GM13976 (cell line): ENCODE measurements around the gene OOEP.
"Not testable (repeated sequence)": the region's sequence is repeated elsewhere in the genome, so short reads cannot be mapped to it uniquely, and the experiment has no call there.

Experiments used
- DNase-seq: peaks from one replicate; pipeline ENCODE4 v3.0.0; 2012; ENCODE audit warnings: low spot score
- in situ Hi-C: fragments of 300-500 bp; cut with MboI; formaldehyde crosslinking; loops from one replicate; pipeline ENCODE4 v1.12.0; 2022; ENCODE audit warnings: low sequenced_read_pairs, mixed read lengths, inconsistent platforms; ENCODE audit not compliant: unreplicated experiment
- TF ChIP-seq, protein P1 (sequence below): IDR thresholded peaks from 2 replicates; pipeline ENCODE4 v1.5.1; 2012; ENCODE audit warnings: borderline replicate concordance, mild to moderate bottlenecking; ENCODE audit not compliant: insufficient read depth; ENCODE audit errors: extremely low read depth, missing control alignments, control extremely low read depth

OOEP gene

DNA sequence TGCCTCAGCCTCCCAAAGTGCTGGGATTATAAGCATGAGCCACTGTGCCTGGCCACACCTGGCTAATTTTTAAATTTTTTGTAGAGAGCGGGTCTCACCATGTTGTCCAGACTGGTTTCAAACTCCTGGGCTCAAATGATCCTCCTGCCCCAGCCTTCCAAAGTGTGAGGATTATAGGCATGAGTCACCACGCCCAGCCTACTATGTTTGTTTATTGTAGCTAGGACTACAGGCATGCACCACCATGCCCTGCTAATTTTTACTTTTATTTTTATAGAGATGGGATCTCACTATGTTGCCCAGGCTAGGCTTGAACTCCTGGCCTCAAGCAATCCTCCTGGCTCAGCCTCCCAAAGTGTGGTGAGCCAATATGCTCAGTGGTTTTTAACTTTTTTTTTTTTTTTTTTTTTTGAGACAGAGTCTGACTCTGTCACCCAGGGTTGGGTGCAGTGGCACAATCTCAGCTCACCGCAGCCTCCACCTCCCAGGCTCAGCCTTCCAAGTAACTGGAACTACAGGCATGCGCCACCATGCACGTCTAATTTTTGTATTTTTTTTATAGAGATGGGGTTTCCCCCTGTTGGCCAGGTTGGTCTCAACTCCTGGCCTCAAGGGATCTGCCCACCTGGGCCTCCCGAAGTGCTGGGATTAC is 12.9 kb upstream of the OOEP start:
- in situ Hi-C loops = no loop called here

DNA sequence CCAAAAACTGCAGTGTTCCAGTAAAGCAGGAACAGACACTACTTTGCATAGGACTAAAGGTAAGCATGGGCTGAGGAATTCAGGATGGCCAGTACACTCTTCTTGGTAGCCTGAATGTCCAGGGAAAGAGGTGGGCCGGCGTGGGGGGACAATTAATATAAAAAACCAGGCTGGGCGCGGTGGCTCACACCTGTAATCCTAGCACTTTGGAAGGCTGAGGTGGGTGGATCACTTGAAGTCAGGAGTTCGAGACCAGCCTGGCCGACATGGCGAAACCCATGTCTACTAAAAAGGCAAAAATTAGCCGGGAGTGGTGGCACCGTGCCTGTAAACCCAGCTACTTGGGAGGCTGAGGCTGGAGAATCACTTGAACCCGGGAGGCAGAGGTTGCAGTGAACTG is 11.8 kb upstream of the OOEP start:
- in situ Hi-C loops, DNase-seq: not testable (repeated sequence)

More for the DNA sequence above, 12.9 kb upstream of the OOEP start:
- TF ChIP-seq, protein P1, sequence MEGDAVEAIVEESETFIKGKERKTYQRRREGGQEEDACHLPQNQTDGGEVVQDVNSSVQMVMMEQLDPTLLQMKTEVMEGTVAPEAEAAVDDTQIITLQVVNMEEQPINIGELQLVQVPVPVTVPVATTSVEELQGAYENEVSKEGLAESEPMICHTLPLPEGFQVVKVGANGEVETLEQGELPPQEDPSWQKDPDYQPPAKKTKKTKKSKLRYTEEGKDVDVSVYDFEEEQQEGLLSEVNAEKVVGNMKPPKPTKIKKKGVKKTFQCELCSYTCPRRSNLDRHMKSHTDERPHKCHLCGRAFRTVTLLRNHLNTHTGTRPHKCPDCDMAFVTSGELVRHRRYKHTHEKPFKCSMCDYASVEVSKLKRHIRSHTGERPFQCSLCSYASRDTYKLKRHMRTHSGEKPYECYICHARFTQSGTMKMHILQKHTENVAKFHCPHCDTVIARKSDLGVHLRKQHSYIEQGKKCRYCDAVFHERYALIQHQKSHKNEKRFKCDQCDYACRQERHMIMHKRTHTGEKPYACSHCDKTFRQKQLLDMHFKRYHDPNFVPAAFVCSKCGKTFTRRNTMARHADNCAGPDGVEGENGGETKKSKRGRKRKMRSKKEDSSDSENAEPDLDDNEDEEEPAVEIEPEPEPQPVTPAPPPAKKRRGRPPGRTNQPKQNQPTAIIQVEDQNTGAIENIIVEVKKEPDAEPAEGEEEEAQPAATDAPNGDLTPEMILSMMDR = no peak
- DNase-seq = no peak

- DNase-seq = no peak
- in situ Hi-C loops = no loop called here
- TF ChIP-seq, protein P1 = no peak
Measured at GRCh38 chr6:73377225-73377624, 7.5 kb upstream of the OOEP start.

DNA sequence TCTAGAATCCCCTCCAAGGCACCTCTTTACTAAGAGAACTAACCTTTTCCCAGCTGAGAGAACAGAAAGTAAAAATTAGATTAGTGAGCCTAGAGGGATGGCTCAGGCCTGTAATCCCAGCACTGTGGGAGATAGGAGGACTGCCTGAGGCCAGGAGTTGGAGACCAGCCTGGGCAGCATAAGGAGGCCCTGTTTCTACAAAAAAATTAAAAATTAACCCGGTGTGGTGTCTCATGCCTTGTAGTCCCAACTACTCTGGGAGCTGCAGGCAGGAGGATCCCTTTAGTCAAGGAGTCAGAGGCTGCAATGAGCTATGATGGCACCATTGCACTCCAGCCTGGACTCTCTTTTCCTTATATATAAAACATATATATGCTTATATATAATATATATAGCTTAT is 5.5 kb upstream of the OOEP start:
- in situ Hi-C loops = no loop called here
- no peak for DNase-seq
- TF ChIP-seq, protein P1 = no peak

GRCh38 chr6:73372516-73372915 is 2.8 kb upstream of the OOEP start:
- DNase-seq = no peak
- TF ChIP-seq, protein P1 = no peak
- in situ Hi-C loops = no loop called here

- TF ChIP-seq, protein P1 = no peak
- in situ Hi-C loops = no loop called here
Measured at GRCh38 chr6:73371984-73372383, 2.3 kb upstream of the OOEP start.

GRCh38 chr6:73369157-73369556 is 540 bp downstream of the OOEP start:
- TF ChIP-seq, protein P1 = no peak
- in situ Hi-C loops = no loop called here
- DNase-seq = no peak

More at GRCh38 chr6:73371984-73372383, 2.3 kb upstream of the OOEP start:
- no peak for DNase-seq
